EL (cell line): ENCODE data around the gene FGFR2.

Source experiments
- DNase-seq: peaks from one replicate; pipeline ENCODE4 v3.0.0-alpha.2; 2016

Gene FGFR2

DNA sequence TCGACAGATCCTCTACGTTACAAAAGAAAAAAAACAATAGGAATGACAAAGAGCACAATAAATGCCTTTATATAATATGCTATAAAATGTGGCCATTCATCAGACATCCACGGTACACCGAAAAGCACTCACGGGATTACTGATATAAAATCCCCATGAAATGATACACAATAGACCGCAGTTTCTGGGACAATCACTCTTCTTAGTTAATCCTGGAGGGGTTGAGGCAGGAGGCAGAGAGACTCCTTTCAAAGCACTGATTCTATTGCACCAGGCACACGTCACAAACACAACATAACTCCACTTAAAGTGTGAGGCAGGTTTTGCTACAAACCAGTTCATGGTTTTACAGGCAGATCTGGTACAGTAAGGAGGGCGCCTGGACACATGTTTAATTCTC is 113.8 kb downstream of the FGFR2 start:
- no peak for DNase-seq

- DNase-seq = no peak
Measured at GRCh38 chr10:121481180-121481579, 117.1 kb downstream of the FGFR2 start.

GRCh38 chr10:121478556-121478955 is 119.7 kb downstream of the FGFR2 start:
- DNase-seq = no peak

- DNase-seq = no peak
Measured at GRCh38 chr10:121469797-121470606, 128.2 kb downstream of the FGFR2 start.

- no peak for DNase-seq
Measured at GRCh38 chr10:121468726-121469125, 129.5 kb downstream of the FGFR2 start.

DNA sequence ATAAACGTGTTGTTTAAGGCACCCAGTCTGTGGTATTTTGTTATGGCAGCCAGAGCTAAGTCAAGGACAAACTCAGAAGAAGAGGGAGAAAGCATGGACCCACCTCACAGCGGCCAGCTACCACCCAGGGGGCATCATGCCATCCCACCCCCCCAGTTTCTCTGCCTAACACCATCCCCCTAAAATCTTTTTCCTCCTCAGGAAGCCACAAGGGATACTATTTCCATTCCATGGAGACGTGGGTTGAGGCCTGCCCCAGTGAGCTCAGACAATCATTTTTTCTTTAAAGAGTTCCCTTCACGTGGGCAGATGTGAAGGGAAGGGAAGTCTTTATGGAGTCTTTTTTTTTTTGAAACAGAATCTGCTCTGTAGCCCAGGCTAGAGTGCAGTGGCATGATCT is 131.8 kb downstream of the FGFR2 start:
- no peak for DNase-seq

DNA sequence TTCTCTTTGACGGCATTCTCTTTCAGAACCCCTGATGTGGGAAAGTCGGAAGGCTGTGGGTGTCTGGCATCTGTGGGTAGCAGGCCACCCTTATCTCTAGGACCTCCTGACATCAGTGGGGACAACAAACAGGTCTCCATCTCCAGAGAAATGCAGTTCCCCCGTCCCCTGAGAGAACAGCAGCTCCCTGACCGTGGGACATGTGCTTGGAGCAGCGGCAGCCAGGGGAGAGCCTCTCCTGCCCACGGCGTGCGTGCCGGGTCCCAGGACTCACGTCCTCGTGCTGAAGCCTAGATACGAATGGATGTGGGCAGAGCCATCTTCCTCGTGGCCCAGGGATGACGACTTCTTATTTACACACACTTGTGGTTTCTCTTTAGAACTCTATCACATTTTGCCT is 133.0 kb downstream of the FGFR2 start:
- no peak for DNase-seq

- no peak for DNase-seq
Measured at GRCh38 chr10:121464517-121464916, 133.7 kb downstream of the FGFR2 start.

GRCh38 chr10:121462955-121463354 is 135.3 kb downstream of the FGFR2 start:
- no peak for DNase-seq

DNA sequence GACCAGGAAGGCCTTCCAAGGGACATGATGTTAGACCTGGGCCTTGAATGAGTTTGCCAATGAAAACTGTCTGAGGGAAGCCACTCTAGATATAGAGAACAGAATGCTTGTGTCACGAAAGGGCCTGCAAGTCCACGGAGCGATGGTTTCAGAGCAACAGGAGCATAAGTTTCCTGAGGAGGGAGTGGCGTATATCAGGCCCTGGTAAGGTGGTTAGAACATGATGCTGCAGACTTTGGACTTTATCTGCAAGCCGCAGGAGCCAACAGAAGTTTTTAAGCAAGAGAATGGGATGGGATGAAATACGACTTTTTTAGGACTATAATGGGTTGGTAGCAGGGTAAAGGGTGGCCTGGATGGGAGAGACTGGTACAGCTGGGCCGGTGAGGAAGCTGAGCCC is 136.0 kb downstream of the FGFR2 start:
- DNase-seq = no peak

DNA sequence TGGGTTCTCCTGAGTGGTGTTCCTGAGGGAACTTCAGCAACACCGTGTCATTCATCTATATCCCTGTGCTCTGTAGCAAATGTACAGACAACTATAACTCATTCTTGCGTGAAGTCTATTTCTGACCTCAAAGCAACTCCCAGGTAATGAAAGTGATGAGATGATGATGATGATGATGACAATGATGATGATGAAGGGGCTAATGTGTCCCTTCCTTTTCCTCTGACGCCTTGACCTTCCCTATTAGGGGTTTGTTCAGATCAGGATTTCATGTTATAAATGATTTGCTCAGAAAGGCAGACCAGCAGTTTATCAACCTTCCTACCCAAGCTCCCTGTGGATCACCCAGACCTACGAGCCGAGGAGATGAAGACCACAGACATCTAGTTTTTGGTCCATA is 136.9 kb downstream of the FGFR2 start:
- no peak for DNase-seq

DNA sequence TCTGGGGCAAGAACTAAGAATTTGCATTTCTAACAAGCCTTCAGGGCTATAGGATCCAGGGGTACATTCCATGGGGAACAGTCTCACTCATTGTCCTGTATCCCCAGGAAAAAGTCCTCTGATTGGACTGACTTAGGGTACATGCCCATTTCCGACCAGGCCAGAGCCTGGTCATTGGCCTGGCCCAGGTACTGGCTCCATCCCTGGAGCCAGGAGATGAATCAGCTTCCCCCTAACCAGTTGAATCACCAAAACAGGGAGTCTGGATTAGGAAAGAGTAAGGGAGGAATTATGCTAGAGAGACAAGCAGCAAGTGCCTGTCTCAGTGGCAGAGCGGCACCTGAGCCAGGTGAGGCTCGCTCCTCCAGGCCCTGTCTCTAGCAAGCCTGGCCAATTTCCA is 137.5 kb downstream of the FGFR2 start:
- DNase-seq = no peak

DNA sequence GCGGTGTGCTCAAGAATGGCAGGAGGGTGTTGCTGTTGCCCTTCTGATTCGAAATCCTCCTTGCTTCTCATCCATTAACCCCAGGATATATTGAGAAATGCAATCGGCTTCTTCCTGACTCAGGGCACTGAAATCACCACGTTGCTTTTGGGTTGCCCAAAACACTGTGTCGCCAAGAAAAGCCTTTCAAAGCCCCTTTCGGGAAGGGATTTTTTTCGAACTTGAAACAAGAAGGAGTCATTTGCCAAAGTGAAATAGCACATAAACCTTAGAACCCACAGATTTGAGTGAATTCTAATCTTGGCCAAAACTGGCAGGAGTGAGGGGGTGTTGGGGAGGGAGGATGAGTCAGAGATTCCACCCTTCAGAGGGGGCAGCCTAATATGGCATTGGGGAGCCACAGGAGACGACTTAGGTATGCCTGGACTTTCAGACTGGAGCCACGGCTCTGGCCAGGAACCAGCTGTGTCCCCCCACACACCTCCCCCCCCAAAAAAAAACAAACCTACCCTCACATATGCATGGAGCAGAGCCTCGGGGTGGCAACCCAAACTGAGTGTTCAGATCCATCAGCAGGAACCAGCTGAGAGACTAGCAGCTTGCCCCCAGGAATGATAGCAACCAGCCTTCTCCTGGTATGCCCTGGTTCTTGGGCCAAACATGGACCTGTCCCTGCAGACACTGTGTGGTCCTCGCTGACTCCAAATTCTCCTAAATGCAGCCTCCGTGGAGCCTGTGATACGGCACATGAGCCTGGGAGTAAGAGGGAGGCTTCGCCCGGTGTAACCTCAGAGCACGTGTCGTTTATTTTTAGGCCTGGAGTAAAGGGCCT is 138.4 kb downstream of the FGFR2 start:
- no peak for DNase-seq

DNA sequence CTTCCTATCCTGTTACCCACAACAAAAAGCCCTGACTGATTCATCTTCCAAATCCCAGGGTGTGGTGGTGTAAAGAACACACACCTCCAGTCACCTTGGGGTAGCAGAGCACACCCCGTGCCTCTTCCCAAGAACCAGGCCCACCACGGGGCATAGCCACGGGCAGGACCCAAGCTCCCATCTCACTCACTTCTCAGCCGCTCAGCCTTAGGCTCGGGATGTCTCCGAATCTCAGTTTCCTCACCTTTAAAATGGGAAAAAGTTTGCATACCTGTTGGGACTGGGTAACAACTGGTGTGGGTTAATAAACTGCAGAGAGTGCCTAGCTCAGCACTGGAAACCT is 139.0 kb downstream of the FGFR2 start:
- DNase-seq = no peak

DNA sequence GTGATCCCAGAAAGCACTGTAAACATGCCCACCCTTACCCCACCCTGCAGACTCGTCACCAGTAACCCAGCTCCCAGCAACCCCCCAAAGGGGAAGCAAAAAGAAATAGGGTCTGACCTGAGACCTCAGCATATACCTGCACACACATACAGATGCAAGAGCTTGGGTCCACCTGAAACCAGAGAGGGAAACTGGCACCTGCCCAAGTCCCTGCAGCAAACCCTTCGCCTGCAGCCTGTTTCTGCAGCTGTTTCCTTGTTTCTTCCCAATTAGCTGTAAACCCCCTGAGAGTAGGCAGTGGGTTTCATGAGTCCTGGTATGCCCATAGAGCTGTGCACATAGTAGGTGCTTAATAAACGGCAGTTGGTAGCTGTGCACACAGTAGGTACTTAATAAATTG is 140.5 kb downstream of the FGFR2 start:
- no peak for DNase-seq

DNA sequence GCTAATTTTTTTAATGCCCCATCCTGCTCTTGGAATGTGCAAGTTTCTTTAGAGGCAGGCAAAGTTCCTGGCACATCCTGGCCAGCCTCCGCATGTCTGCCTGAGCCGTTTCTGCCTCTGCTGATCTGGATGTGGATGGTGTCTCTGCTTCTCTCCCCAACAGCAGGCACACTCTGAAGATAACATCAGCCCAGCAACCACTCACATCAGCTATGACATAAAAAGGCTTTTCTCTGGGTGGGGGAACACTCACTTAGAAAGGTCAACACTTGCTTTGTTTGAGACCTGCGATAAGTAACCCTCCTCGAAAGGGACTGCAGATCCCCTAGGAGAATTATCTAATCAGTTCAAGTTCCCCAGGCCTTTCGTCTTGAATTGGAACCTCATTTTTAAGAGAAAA is 142.9 kb downstream of the FGFR2 start:
- no peak for DNase-seq

GRCh38 chr10:121454781-121455180 is 143.5 kb downstream of the FGFR2 start:
- no peak for DNase-seq

- no peak for DNase-seq
Measured at GRCh38 chr10:121453160-121453559, 145.1 kb downstream of the FGFR2 start.

DNA sequence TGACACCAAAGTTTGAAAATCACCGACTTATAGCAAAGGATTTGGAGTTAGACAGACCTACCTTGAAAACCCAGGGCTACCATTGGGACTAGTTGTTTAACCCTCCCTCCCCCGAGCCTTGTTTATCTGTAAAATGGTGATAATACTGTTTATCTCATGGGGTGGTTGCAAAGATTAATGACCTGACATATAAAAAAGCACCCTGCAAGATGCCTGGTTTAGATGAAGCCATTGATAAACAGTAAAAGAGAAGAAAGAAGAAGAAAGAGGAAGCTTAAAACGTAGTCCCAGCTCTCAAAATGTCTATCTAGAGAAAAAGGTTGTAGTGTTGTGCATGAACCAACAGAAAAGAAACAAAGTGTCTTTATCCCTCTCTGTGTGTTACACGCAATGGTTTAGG is 145.7 kb downstream of the FGFR2 start:
- DNase-seq = no peak

- no peak for DNase-seq
Measured at GRCh38 chr10:121450247-121450646, 148.0 kb downstream of the FGFR2 start.

GRCh38 chr10:121449482-121449924 is 148.7 kb downstream of the FGFR2 start:
- no peak for DNase-seq

- no peak for DNase-seq
Measured at GRCh38 chr10:121448766-121449421, 149.3 kb downstream of the FGFR2 start.

GRCh38 chr10:121444520-121445165 is 153.6 kb downstream of the FGFR2 start:
- no peak for DNase-seq
